NCI-H748 treated with DMSO at 0.1 percent for 48 hours (cell line): ENCODE data around the gene FBN3.

Source experiments
- DNase-seq: peaks from one replicate; lab custom pipeline; 2025; lab: John Stamatoyannopoulos, UW

FBN3 gene

GRCh38 chr19:8148410-8149260 lies 757 bp downstream of the FBN3 start:
- no peak for DNase-seq

GRCh38 chr19:8148088-8148409 lies 1.3 kb downstream of the FBN3 start:
- no peak for DNase-seq

GRCh38 chr19:8147582-8147978 lies 1.8 kb downstream of the FBN3 start:
- no peak for DNase-seq

GRCh38 chr19:8146877-8147581 lies 2.4 kb downstream of the FBN3 start:
- DNase-seq: no peak

- no peak for DNase-seq
These were observed 5.0 kb downstream of the FBN3 start for GRCh38 chr19:8144273-8144995.

GRCh38 chr19:8143041-8143440 lies 6.4 kb downstream of the FBN3 start:
- DNase-seq: no peak

- DNase-seq: no peak
These were observed 6.9 kb downstream of the FBN3 start for GRCh38 chr19:8142513-8142900.

- no peak for DNase-seq
These were observed 7.5 kb downstream of the FBN3 start for GRCh38 chr19:8141726-8142512.

- no peak for DNase-seq
These were observed 11.2 kb downstream of the FBN3 start for GRCh38 chr19:8138201-8138600.

- DNase-seq: no peak
These were observed 12.0 kb downstream of the FBN3 start for GRCh38 chr19:8137425-8137824.

GRCh38 chr19:8135946-8136618 lies 13.3 kb downstream of the FBN3 start:
- DNase-seq: no peak

GRCh38 chr19:8132858-8133458 lies 16.4 kb downstream of the FBN3 start:
- no peak for DNase-seq

GRCh38 chr19:8131517-8131916 lies 17.9 kb downstream of the FBN3 start:
- DNase-seq: no peak

GRCh38 chr19:8129061-8129618 lies 20.3 kb downstream of the FBN3 start:
- no peak for DNase-seq

- no peak for DNase-seq
These were observed 20.8 kb downstream of the FBN3 start for GRCh38 chr19:8128551-8128950.

GRCh38 chr19:8127311-8127710 lies 22.1 kb downstream of the FBN3 start:
- no peak for DNase-seq

GRCh38 chr19:8126511-8126910 lies 22.9 kb downstream of the FBN3 start:
- DNase-seq: no peak

GRCh38 chr19:8126008-8126407 lies 23.4 kb downstream of the FBN3 start:
- no peak for DNase-seq

GRCh38 chr19:8123683-8124082 lies 25.7 kb downstream of the FBN3 start:
- no peak for DNase-seq

GRCh38 chr19:8120636-8121480 lies 28.5 kb downstream of the FBN3 start:
- no peak for DNase-seq
